HepG2 (cell line): ENCODE data around the gene KCTD5. TPM values are rescaled to one million over a fixed set of nuclear protein-coding genes. Genes with fewer than 3 reads are reported as not detected.
A peak's percentile ranks its signal among the peaks of the same experiment; 100 is the strongest.

Experiments used
- ARID3A ChIP-seq: IDR thresholded peaks from 2 replicates; pipeline ENCODE4 v1.6.1; 2012; ENCODE audit warnings: low read depth, low read length, improper control_type of control experiment
- ATF4 ChIP-seq, 2 experiments: fragments of 450-650 bp in 1 of 2; sonication (generic) in 1 of 2; formaldehyde crosslinking; IDR thresholded peaks; 2 replicates each; pipeline versions ENCODE4 v1.5.0 to v1.8.0; 2020 to 2022; ENCODE audit warnings: mild to moderate bottlenecking in 1 of 2, missing genetic modification reagents in 1 of 2
- CCDC6 ChIP-seq: sonication (generic); formaldehyde crosslinking; IDR thresholded peaks from 2 replicates; pipeline ENCODE4 v1.8.1; 2022; ENCODE audit warnings: mild to moderate bottlenecking, missing genetic modification reagents, moderate library complexity
- DMAP1 ChIP-seq: IDR thresholded peaks from 2 replicates; pipeline ENCODE4 v1.6.1; 2016
- EP300 ChIP-seq, 3 experiments: sonication (generic) in 1 of 3; formaldehyde crosslinking in 1 of 3; IDR thresholded peaks; 2 replicates each; pipeline versions ENCODE4 v1.5.1 to v1.6.1; 2011 to 2020; ENCODE audit warnings: low read depth in 2 of 3, low read length in 2 of 3, borderline replicate concordance in 1 of 3, improper control_type of control experiment in 1 of 3, mild to moderate bottlenecking in 1 of 3, missing genetic modification reagents in 1 of 3, moderate library complexity in 1 of 3
- GFI1 ChIP-seq: sonication (generic); formaldehyde crosslinking; IDR thresholded peaks from 2 replicates; pipeline ENCODE4 v1.5.0; 2020; ENCODE audit warnings: missing genetic modification reagents, mild to moderate bottlenecking, borderline replicate concordance
- IRF1 ChIP-seq: sonication (generic); formaldehyde crosslinking; IDR thresholded peaks from 2 replicates; pipeline ENCODE4 v1.4.0; 2020; ENCODE audit warnings: low read depth, mild to moderate bottlenecking, missing genetic modification reagents
- KDM3A ChIP-seq: IDR thresholded peaks from 2 replicates; pipeline ENCODE4 v1.6.1; 2018; ENCODE audit warnings: low read depth, missing compliant biosample characterization
- NR2F2 ChIP-seq: IDR thresholded peaks from 2 replicates; pipeline ENCODE4 v1.6.1; 2012; ENCODE audit warnings: low read depth, inconsistent platforms, borderline replicate concordance
- PRPF4 ChIP-seq: fragments of 200-400 bp; formaldehyde crosslinking; IDR thresholded peaks from 2 replicates; pipeline ENCODE4 v1.6.1; 2016; ENCODE audit warnings: low read length, low read depth; ENCODE audit not compliant: poor library complexity, severe bottlenecking
- ZBTB42 ChIP-seq: sonication (generic); formaldehyde crosslinking; IDR thresholded peaks from 2 replicates; pipeline ENCODE4 v1.5.0; 2020; ENCODE audit warnings: mild to moderate bottlenecking, missing genetic modification reagents
- ZNF235 ChIP-seq: sonication (generic); formaldehyde crosslinking; IDR thresholded peaks from 2 replicates; pipeline ENCODE4 v1.8.1; 2023; ENCODE audit warnings: mild to moderate bottlenecking, missing genetic modification reagents, borderline replicate concordance
- ZNF260 ChIP-seq: sonication (generic); formaldehyde crosslinking; IDR thresholded peaks from 2 replicates; pipeline ENCODE4 v1.4.0; 2020; ENCODE audit warnings: missing genetic modification reagents, low read depth, mild to moderate bottlenecking, borderline replicate concordance
- ZNF33B ChIP-seq: sonication (generic); formaldehyde crosslinking; IDR thresholded peaks from 2 replicates; pipeline ENCODE4 v1.5.1; 2020; ENCODE audit warnings: mild to moderate bottlenecking, missing genetic modification reagents
- ZNF382 ChIP-seq: sonication (generic); formaldehyde crosslinking; IDR thresholded peaks from 2 replicates; pipeline ENCODE4 v1.5.0; 2020; ENCODE audit warnings: missing genetic modification reagents, mild to moderate bottlenecking, borderline replicate concordance
- ZNF607 ChIP-seq: sonication (generic); formaldehyde crosslinking; IDR thresholded peaks from 2 replicates; pipeline ENCODE4 v1.5.1; 2020; ENCODE audit warnings: missing genetic modification reagents, mild to moderate bottlenecking, borderline replicate concordance
- ZNF704 ChIP-seq: sonication (generic); formaldehyde crosslinking; IDR thresholded peaks from 2 replicates; pipeline ENCODE4 v1.8.1; 2023; ENCODE audit warnings: mild to moderate bottlenecking, inconsistent platforms, moderate library complexity, missing genetic modification reagents, borderline replicate concordance
- ZNF770 ChIP-seq: sonication (generic); formaldehyde crosslinking; IDR thresholded peaks from 2 replicates; pipeline ENCODE4 v1.5.0; 2020; ENCODE audit warnings: mild to moderate bottlenecking, missing genetic modification reagents
- ZSCAN30 ChIP-seq: sonication (generic); formaldehyde crosslinking; IDR thresholded peaks from 2 replicates; pipeline ENCODE4 v1.5.0; 2020; ENCODE audit warnings: mild to moderate bottlenecking, missing genetic modification reagents
- polyA plus RNA-seq, 8 experiments: library from polyadenylated mRNA; depleted of rRNA in 3 of 8; stranded (reverse) in 7 of 8; unstranded in 1 of 8; fragments of >200 nt; fragmentation: Illumina TruSeq in 4 of 8; extraction: Trizol in 4 of 8; gene quantifications; 2 replicates each; pipeline versions ENCODE4 v1.2.1 to v1.2.3, GENCODE V29; 2011 to 2016; ENCODE audit warnings: low read depth in 4 of 8, missing spikeins in 1 of 8, mixed read lengths in 1 of 8; ENCODE audit not compliant: insufficient read depth in 1 of 8
- total RNA-seq, 5 experiments: library from RNA; depleted of rRNA; stranded (reverse); fragments of >200 nt; fragmentation: Illumina TruSeq; extraction: Trizol; gene quantifications; 2 replicates each; pipeline ENCODE4 v1.2.3, GENCODE V29; 2016; ENCODE audit warnings: low read depth in 1 of 5

Gene KCTD5
- total and polyA plus RNA-seq, 2 of the 13 experiments (the other 11 are each of a cell fraction or from before 2014, with no cell fraction given), result 25.4 to 29.8 TPM

GRCh38 chr16:2752035-2752849 lies 69.9 kb downstream of the KCTD5 start, which contains the start of gene SRRM2 (continued):
- no peak for TF ChIP-seq ZNF770 (CRISPR knock-in tag)
- peak; percentile 31; the same call in 1 of the 2 replicates for TF ChIP-seq GFI1
- TF ChIP-seq ATF4 (CRISPR knock-in tag; IDR thresholded peaks at IDR 0.05), result peak in 1 of 2 experiments; percentile 61; a peak in 1 of 4 replicates
- TF ChIP-seq ARID3A, result no peak
- TF ChIP-seq ZNF607 (CRISPR knock-in tag), result peak; percentile 86
- peak; percentile 50; the same call in 1 of the 2 replicates for TF ChIP-seq CCDC6 (CRISPR knock-in tag)
- no peak for TF ChIP-seq ZNF382 (CRISPR knock-in tag)
- TF ChIP-seq IRF1 (CRISPR knock-in tag), result no peak
- no peak for TF ChIP-seq ZNF260 (CRISPR knock-in tag)
- no peak for TF ChIP-seq ZBTB42
- TF ChIP-seq ZNF33B (CRISPR knock-in tag), result 0 out of 2 replicates have a peak, but pooled peaks have one; percentile 56
- TF ChIP-seq KDM3A, result peak; percentile 9; the same call in 1 of the 2 replicates
- no peak for TF ChIP-seq ZNF235
- peak; percentile 97 for TF ChIP-seq DMAP1 (CRISPR knock-in tag)
- no peak; the same call in 1 of the 2 replicates for TF ChIP-seq ZSCAN30
- no peak for TF ChIP-seq PRPF4
- TF ChIP-seq NR2F2, result peak; percentile 13; the same call in 1 of the 2 replicates
- no peak; the same call in 1 of the 2 replicates for TF ChIP-seq ZNF704 (CRISPR knock-in tag)
- TF ChIP-seq EP300 (IDR thresholded peaks at IDR 0.05; ENCODE audit: low read depth in 2 of 2, low read length in 2 of 2), result peak in 1 of 2 experiments; percentile 11; a peak in 1 of 4 replicates
- TF ChIP-seq EP300 (CRISPR knock-in tag; IDR thresholded peaks at IDR 0.05; ENCODE audit: borderline replicate concordance), result no peak
